Smooth muscle cell (in vitro differentiated cells): Measurements from ENCODE around the gene FBXL2. TPM values are rescaled to one million over a fixed set of nuclear protein-coding genes. Genes with fewer than 3 reads are reported as not detected.

Source experiments
- DNase-seq: peaks from one replicate; lab custom pipeline; 2025; ENCODE audit not compliant: unreplicated experiment; lab: John Stamatoyannopoulos, UW
- H2AFZ ChIP-seq: fragments of 200-600 bp; sonication (generic); 2 replicates; pipeline ENCODE4 v1.6.0; 2016; ENCODE audit warnings: antibody characterized with exemption, low read depth, mild to moderate bottlenecking
- H3F3A ChIP-seq: fragments of 200-600 bp; sonication (generic); 2 replicates; pipeline ENCODE4 v1.6.0; 2017; ENCODE audit warnings: antibody characterized with exemption, low read depth
- H3K27ac ChIP-seq: fragments of 200-600 bp; sonication (generic); 2 replicates; pipeline ENCODE4 v1.5.1; 2016; ENCODE audit warnings: low read depth, mild to moderate bottlenecking
- H3K27me3 ChIP-seq: fragments of 200-600 bp; sonication (generic); 2 replicates; pipeline ENCODE4 v1.6.1; 2016; ENCODE audit warnings: low read depth, mild to moderate bottlenecking
- H3K36me3 ChIP-seq: fragments of 200-600 bp; sonication (generic); 2 replicates; pipeline ENCODE4 v1.5.1; 2016; ENCODE audit warnings: low read depth
- H3K4me1 ChIP-seq: fragments of 200-600 bp; sonication (generic); 2 replicates; pipeline ENCODE4 v1.5.1; 2016; ENCODE audit warnings: low read depth
- H3K4me2 ChIP-seq: fragments of 200-600 bp; sonication (generic); 2 replicates; pipeline ENCODE4 v1.6.0; 2016; ENCODE audit warnings: mild to moderate bottlenecking
- H3K4me3 ChIP-seq: fragments of 200-600 bp; sonication (generic); 2 replicates; pipeline ENCODE4 v1.5.1; 2016; ENCODE audit warnings: mild to moderate bottlenecking
- H3K79me2 ChIP-seq: fragments of 200-600 bp; sonication (generic); 2 replicates; pipeline ENCODE4 v1.6.0; 2016; ENCODE audit warnings: low read depth, mild to moderate bottlenecking
- H3K9ac ChIP-seq: fragments of 200-600 bp; sonication (generic); 2 replicates; pipeline ENCODE4 v1.6.0; 2016; ENCODE audit warnings: low read depth
- H3K9me3 ChIP-seq: fragments of 200-600 bp; sonication (generic); replicated peaks from 2 replicates; pipeline ENCODE4 v1.5.1; 2016; ENCODE audit warnings: low read depth
- H4K20me1 ChIP-seq: fragments of 200-600 bp; sonication (generic); 2 replicates; pipeline ENCODE4 v1.6.0; 2016; ENCODE audit warnings: low read depth
- WGBS: methylation state at CpG from one replicate; pipeline ENCODE4 v1.1.7; 2016; ENCODE audit warnings: low lambda C conversion rate; 5-methylcytosine and 5-hydroxymethylcytosine counted together
- polyA plus RNA-seq: library from polyadenylated mRNA; unstranded; fragments of >200 nt; fragmentation: Nextera tagmentation; extraction: Ambion mirVana; gene quantifications from 2 replicates; pipeline ENCODE4 v1.2.1, GENCODE V29; 2016
- total RNA-seq: library from RNA; depleted of rRNA; stranded (reverse); fragments of >200 nt; gene quantifications from 2 replicates; pipeline ENCODE4 v1.2.3, GENCODE V29; 2014
- TF ChIP-seq, protein P1 (sequence below): fragments of 200-600 bp; sonication (generic); IDR thresholded peaks from 2 replicates; pipeline ENCODE4 v1.5.1; 2017; ENCODE audit warnings: borderline replicate concordance, mild to moderate bottlenecking, antibody characterized with exemption; ENCODE audit not compliant: insufficient read depth, poor library complexity, severe bottlenecking

The FBXL2 gene
- total and polyA plus RNA-seq, 2 experiments from 2014 or later, result 8.9 to 10.7 TPM

DNA sequence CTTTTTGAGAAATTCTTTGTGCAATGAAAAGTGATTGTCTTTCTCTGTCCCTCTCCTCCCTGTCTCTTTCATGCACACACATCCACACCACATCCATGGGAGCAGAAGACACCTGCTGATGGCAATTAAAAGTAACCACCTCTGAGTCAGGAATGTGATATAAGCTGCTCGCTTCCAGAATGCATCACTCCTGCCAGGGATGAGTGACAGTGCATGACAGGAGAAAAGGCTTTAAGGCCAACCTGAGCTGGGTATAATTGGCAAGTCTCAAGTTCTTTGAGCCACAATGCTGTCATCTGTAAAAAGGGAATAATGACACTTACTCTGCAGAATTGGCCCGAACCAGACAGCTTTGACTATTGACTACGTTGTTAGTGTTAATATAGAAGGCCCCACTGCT is 103.4 kb downstream of the FBXL2 start:
- Histone ChIP-seq H3K36me3 (peaks cover under 1% of the 10 kb centered on the region), H3K4me2 (no peak overlapping the region), H2AFZ (no peak overlapping the region), H3K79me2 (no peaks in the 10 kb centered on the region), H3K27me3 (no peaks in the 10 kb centered on the region), H3F3A (peaks cover 13% of the 10 kb centered on the region), H3K27ac (no peak overlapping the region), H3K4me1 (no peaks in the 10 kb centered on the region), H3K4me3 (no peak overlapping the region), H3K9me3 (no peaks in the 10 kb centered on the region), H4K20me1 (peaks cover 5% of the 10 kb centered on the region), H3K9ac (no peak overlapping the region)
- TF ChIP-seq, protein P1, sequence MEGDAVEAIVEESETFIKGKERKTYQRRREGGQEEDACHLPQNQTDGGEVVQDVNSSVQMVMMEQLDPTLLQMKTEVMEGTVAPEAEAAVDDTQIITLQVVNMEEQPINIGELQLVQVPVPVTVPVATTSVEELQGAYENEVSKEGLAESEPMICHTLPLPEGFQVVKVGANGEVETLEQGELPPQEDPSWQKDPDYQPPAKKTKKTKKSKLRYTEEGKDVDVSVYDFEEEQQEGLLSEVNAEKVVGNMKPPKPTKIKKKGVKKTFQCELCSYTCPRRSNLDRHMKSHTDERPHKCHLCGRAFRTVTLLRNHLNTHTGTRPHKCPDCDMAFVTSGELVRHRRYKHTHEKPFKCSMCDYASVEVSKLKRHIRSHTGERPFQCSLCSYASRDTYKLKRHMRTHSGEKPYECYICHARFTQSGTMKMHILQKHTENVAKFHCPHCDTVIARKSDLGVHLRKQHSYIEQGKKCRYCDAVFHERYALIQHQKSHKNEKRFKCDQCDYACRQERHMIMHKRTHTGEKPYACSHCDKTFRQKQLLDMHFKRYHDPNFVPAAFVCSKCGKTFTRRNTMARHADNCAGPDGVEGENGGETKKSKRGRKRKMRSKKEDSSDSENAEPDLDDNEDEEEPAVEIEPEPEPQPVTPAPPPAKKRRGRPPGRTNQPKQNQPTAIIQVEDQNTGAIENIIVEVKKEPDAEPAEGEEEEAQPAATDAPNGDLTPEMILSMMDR, result no peak
- 95% methylated on average over 3 of the region's 3 CpGs for WGBS
- DNase-seq, result no peak

GRCh38 chr3:33383951-33384350 is 106.7 kb downstream of the FBXL2 start:
- peaks cover 11% of the 10 kb centered on the region for H3K36me3 ChIP-seq
- peaks cover 6% of the 10 kb centered on the region for H4K20me1 ChIP-seq
- TF ChIP-seq, protein P1, result no peak
- WGBS, result 97% methylated on average over 12 of the region's 12 CpGs
- DNase-seq, result no peak
- H3K27ac ChIP-seq, result no peak overlapping the region
- no peak overlapping the region for H3K4me2 ChIP-seq
- H3K27me3 ChIP-seq, result no peaks in the 10 kb centered on the region
- H3K4me3 ChIP-seq, result no peak overlapping the region
- H2AFZ ChIP-seq, result no peak overlapping the region
- H3K79me2 ChIP-seq, result no peaks in the 10 kb centered on the region
- H3F3A ChIP-seq, result peaks cover 14% of the 10 kb centered on the region
- H3K9me3 ChIP-seq, result no peaks in the 10 kb centered on the region
- no peaks in the 10 kb centered on the region for H3K4me1 ChIP-seq
- H3K9ac ChIP-seq, result no peak overlapping the region

DNA sequence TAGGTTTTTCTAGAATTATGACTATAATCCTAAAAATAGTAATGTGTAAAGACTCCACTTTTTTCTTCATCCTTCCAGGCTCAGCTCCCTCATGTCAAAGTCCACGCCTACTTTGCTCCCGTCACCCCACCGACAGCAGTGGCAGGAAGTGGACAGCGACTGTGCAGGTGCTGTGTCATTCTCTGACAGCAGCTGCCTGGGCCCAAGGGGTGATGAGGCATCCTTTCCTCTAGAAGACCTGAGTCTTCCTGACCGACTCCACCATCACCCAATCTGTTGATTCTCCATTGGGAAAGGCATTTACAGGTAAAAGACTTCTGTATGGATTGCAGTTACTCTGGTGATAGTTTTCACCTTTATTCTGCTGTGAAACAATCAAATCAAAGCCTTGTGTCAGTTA is 108.2 kb downstream of the FBXL2 start:
- H3K4me2 ChIP-seq, result no peak overlapping the region
- H3F3A ChIP-seq, result peaks cover 14% of the 10 kb centered on the region
- H3K9ac ChIP-seq, result no peak overlapping the region
- H4K20me1 ChIP-seq, result peaks cover 6% of the 10 kb centered on the region
- no peak overlapping the region for H2AFZ ChIP-seq
- no peak overlapping the region for H3K27ac ChIP-seq
- H3K4me3 ChIP-seq, result no peak overlapping the region
- no peaks in the 10 kb centered on the region for H3K9me3 ChIP-seq
- H3K4me1 ChIP-seq, result no peaks in the 10 kb centered on the region
- H3K79me2 ChIP-seq, result no peaks in the 10 kb centered on the region
- TF ChIP-seq, protein P1, result no peak
- 93% methylated on average over 5 of the region's 5 CpGs for WGBS
- peaks cover 15% of the 10 kb centered on the region for H3K36me3 ChIP-seq
- H3K27me3 ChIP-seq, result no peaks in the 10 kb centered on the region
- DNase-seq, result no peak

DNA sequence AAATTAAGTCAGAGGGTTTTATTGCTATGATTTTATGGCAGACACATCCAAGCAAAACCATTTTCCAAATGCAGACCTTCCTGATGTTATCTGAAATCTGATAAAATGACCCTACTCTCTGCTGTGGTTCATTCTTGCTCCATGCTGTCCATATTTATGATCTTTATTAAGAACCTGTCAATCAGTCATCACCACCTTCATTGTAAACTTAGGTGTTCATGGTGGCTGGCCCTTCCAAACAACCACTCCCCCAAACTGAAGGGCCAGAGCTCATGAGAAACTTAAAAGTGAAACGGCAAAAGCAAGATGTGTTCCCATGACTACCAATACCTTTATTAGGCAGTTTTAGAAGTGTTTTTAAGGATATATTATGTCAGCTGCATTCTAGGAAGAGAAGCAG is 109.4 kb downstream of the FBXL2 start:
- WGBS, result 95% methylated on average over 1 of the region's 1 CpG
- peaks cover 20% of the 10 kb centered on the region for H3F3A ChIP-seq
- TF ChIP-seq, protein P1, result no peak
- H3K9ac ChIP-seq, result no peak overlapping the region
- peaks cover 6% of the 10 kb centered on the region for H4K20me1 ChIP-seq
- H3K4me3 ChIP-seq, result no peak overlapping the region
- H3K4me1 ChIP-seq, result no peaks in the 10 kb centered on the region
- H3K79me2 ChIP-seq, result no peaks in the 10 kb centered on the region
- no peaks in the 10 kb centered on the region for H3K27me3 ChIP-seq
- no peak overlapping the region for H3K4me2 ChIP-seq
- H3K27ac ChIP-seq, result no peak overlapping the region
- H3K36me3 ChIP-seq, result peaks cover 20% of the 10 kb centered on the region
- no peaks in the 10 kb centered on the region for H3K9me3 ChIP-seq
- no peak overlapping the region for H2AFZ ChIP-seq
- no peak for DNase-seq
